ENCODE results near the gene SPATA46. TPM values are rescaled to one million over a fixed set of nuclear protein-coding genes. Genes with fewer than 3 reads are reported as not detected.
A peak's percentile ranks its signal among the peaks of the same experiment; 100 is the strongest.

SPATA46 gene
- total and polyA plus RNA-seq, 9 of the 15 experiments (the other 6 are each of a cell fraction or from before 2014, with no cell fraction given), result 0.04 to 0.11 TPM; not detected in 7

GRCh38 chr1:162349635-162350330 is 26.9 kb downstream of the SPATA46 start (continued):
- peak; percentile 63 for TF ChIP-seq ARID1B (IDR thresholded peaks at IDR 0.05)
- no peak for TF ChIP-seq ZNF165 (CRISPR knock-in tag; IDR thresholded peaks at IDR 0.05; ENCODE audit: borderline replicate concordance)
- TF ChIP-seq ZEB2 (IDR thresholded peaks at IDR 0.05), result 0 out of 2 replicates have a peak, but pooled peaks have one; percentile 5
- peak; percentile 74; the same call in 1 of the 2 replicates for TF ChIP-seq ZKSCAN8 (CRISPR knock-in tag; IDR thresholded peaks at IDR 0.05)
- 0 out of 2 replicates have a peak, but pooled peaks have one; percentile 48 for TF ChIP-seq NFRKB (IDR thresholded peaks at IDR 0.05; ENCODE audit: low read depth)
- no peak for TF ChIP-seq BRF1 (IDR thresholded peaks at IDR 0.05; ENCODE audit: borderline replicate concordance, extremely low read depth, insufficient read length)
- TF ChIP-seq HNRNPLL (IDR thresholded peaks at IDR 0.05; ENCODE audit: low read depth, low read length, poor library complexity, severe bottlenecking), result no peak
- no peak for TF ChIP-seq NCOA4 (IDR thresholded peaks at IDR 0.05; ENCODE audit: partially characterized antibody)
- 0 out of 4 replicates have a peak, but pooled peaks of 1 of the 2 experiments have one; percentile 40 for TF ChIP-seq ZNF639 (CRISPR knock-in tag; conservative IDR thresholded peaks at IDR 0.05 in 1 of 2, IDR thresholded peaks at IDR 0.05 in 1 of 2)
- TF ChIP-seq POLR2AphosphoS2 (IDR thresholded peaks at IDR 0.05; ENCODE audit: low read length), result no peak
- TF ChIP-seq GTF2F1 (IDR thresholded peaks at IDR 0.05; ENCODE audit: low read depth, low read length), result no peak
- TF ChIP-seq ZNF277 (CRISPR knock-in tag; IDR thresholded peaks at IDR 0.05; ENCODE audit: borderline replicate concordance), result no peak
- peak in 1 of 2 experiments; percentile 33; a peak in 1 of 4 replicates for TF ChIP-seq MNT (conservative IDR thresholded peaks at IDR 0.05)
- TF ChIP-seq SMARCE1 (IDR thresholded peaks at IDR 0.05), result peak; percentile 63
- no peak for TF ChIP-seq MTA2 (IDR thresholded peaks at IDR 0.05; ENCODE audit: low read depth)
- TF ChIP-seq ATF4 (CRISPR knock-in tag; IDR thresholded peaks at IDR 0.05), result no peak
- TF ChIP-seq ATF2 (CRISPR knock-in tag; IDR thresholded peaks at IDR 0.05), result no peak
- TF ChIP-seq ZBTB26 (CRISPR knock-in tag; IDR thresholded peaks at IDR 0.05), result no peak
